GOT3 (cell line): ENCODE data around the gene PTEN.
"Not testable (repeated sequence)": the region's sequence is repeated elsewhere in the genome, so short reads cannot be mapped to it uniquely, and the experiment has no call there.

Source experiments
- DNase-seq: peaks from one replicate; lab custom pipeline; 2025; ENCODE audit warnings: mixed read lengths; lab: John Stamatoyannopoulos, UW

PTEN gene

DNA sequence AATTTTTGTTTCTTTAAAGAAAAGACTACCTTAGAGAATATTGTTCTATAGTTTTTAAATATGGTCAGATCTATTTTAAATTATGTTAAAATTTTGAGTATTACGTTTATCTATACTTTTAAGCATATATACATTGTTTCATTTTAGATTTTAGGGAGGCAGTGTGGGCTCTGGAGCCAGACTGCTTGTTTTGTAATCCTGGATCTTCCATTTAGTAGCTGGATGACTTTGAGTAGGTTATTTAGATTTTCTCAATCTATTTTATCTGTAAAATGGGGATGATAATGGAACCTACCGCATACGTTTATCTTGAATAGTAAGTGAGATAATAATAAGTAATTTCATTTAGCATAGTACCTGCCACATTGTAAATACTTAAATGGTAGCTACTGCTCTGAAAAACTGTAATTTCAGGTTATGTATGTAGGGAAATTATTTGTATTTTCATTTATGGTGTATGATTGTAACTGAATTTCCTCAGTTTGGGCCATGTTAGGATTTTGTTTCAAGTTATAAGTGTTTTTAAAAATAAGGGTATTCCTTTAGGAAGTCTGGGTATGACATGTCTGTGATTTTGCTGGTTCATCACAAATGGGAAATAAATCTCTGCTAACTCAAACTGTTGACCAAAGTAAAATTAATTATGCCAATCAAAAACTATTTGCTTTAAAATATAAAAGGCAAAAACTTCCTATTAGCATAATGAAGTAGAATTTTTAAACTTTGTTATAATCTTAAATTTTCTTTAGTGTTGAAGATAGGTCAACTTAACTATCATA, 6.5 kb downstream of the PTEN start:
- no peak for DNase-seq

- DNase-seq, result no peak
Observed at GRCh38 chr10:87872828-87873227, 9.4 kb downstream of the PTEN start.

- no peak for DNase-seq
Observed at GRCh38 chr10:87873656-87874055, 10.2 kb downstream of the PTEN start.

GRCh38 chr10:87875929-87876571, 12.6 kb downstream of the PTEN start:
- no peak for DNase-seq

DNA sequence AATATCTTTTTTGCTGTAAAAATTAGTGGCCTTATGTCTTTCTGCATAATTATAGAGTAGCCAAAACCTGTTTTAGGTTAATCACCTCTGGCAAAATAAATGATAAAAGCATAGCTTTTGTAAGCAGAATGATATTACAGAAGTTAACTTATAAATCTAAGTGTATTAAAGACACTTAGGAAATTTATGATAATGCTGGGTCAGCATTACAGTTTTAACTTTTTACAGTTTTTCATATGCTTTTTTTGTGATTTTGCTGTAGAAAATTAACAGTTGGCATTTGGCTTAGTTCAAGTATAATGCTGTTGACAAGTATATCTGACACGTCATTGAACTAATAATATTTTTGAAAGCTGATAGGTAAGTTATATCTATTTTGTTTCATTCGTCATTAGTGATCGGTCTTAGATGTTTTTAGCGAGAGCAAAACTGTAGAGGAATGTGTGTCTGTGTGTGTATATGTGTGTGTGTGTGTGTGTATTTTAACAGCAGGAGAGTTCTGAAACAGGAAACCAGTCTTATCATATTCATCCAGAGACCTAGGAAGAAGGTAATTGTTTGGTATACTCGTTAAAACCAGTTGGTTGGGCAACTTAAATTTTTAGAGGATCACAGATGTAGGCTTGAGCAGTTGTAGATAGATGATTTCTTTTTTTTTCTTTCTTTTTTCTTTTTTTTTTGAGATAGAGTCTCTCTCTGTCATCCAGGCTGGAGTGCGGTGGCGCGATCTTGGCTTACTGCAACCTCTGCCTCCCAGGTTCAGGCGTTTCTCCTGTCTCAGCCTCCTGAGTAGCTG, 15.4 kb downstream of the PTEN start:
- no peak for DNase-seq

GRCh38 chr10:87880336-87880735, 16.9 kb downstream of the PTEN start:
- no peak for DNase-seq

- DNase-seq, result not testable (repeated sequence)
Observed at GRCh38 chr10:87881373-87882059, 18.1 kb downstream of the PTEN start.

DNA sequence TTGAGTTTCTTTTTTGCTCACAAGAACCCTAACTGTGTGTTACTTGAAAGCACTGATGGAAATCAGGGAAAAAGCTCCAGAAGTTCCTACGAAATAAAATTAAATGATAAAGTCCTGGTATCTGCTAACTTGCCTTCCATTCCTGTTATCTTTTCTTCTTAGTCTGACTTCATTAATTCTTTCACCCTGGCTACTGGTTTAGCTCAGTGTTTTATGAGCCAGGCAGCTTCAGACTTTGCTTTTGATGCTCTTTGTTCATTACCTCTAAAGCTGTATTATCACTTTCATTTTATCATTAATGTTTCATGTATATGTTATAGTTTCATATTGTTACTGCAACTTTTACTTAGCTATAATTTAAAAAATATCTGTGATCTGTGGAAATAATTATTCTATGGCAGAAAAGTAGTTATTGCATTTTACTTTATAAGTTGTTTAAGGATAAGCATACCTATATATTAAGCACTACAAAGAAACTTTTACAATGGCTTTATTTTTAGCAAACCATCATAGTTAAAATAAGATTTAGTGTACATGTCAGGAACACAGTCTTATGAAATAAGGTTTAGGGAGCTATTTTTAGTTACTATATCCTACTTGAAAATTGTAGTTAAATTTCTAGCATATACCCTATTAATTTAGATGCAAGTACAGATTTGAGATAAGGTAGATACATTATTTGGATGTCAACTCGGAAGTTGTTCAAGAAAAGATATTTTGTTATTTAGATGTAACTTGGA, 19.3 kb downstream of the PTEN start:
- no peak for DNase-seq

GRCh38 chr10:87886635-87887034, 23.2 kb downstream of the PTEN start:
- no peak for DNase-seq

DNA sequence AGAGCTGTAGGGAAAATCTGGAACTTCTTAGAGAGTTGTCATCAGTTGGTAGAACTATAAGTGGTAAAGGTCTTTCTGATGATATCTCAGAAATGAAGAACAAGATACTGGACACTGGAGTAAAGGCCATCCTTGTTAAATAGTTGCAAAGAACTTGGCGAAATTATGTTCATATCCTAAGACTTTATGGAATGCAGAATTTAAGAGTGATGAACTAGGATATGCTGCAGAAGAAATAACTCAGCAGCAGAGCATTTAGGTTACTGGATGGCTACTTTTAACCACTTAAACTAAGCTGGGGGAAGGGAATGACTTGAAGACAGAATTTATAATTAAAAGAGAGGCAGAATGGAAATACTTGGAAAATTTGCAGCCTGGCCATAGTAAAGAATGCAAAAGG, 23.7 kb downstream of the PTEN start:
- no peak for DNase-seq

- no peak for DNase-seq
Observed at GRCh38 chr10:87887548-87888289, 24.3 kb downstream of the PTEN start.

- DNase-seq, result no peak
Observed at GRCh38 chr10:87895430-87895829, 32.0 kb downstream of the PTEN start.

- no peak for DNase-seq
Observed at GRCh38 chr10:87896216-87896615, 32.8 kb downstream of the PTEN start.

- DNase-seq, result not testable (repeated sequence)
Observed at GRCh38 chr10:87897957-87898356, 34.5 kb downstream of the PTEN start.

- not testable (repeated sequence) for DNase-seq
Observed at GRCh38 chr10:87903396-87903795, 40.0 kb downstream of the PTEN start.

DNA sequence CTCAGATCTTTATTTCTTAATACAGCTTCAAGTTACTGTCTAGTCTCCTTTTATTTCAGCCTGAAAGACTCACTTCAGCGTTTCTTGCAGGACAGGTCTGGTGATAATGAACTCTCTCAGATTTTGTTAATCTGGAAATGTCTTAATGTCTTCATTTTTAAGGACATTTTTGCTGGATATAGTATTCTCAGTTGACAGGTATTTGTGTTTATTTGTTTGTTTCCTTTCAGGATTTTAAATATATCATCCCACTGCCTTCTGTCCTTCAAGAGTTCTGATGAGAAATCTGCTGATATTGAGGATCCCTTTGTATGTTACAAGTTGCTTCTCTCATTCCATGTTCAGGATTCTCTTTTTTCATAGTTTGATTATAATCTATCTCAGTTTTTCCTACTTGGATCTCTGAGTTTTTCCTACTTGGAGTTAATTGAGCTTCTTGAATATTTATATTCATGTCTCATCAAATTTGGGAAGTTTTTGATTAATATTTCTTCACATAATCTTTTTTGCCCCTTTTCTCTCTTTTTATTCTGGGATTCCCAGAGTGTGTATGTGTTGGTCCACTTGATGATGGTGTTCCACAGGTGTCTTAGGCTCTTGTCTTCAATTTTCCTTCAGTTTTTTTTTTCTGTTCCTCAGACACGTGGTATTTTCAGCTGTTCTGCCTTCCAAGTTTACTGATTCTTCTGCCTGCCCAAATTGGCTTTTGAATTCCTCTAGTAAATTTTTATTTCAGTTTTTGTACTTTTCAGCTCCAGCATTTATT, 49.9 kb downstream of the PTEN start:
- DNase-seq, result no peak

DNA sequence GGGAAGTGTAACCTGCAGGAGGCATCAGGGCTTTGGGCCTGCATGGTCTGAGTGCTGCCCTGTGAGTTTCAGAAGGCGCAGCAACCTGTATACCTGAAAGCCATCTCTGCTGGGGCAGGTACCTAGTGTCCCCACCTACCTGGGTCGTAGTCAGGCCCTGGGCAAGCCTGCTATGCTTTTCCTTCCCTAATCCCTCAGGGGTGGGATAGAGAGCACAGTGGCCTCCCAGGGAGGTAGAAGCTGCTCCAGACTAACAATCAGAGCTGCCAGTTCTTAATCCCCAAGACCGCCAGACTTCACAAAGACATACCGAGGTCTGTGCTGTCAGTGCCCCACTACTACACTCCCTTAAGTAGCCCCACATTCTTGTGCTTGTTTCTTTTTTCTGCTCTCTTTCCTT, 52.0 kb downstream of the PTEN start:
- DNase-seq, result no peak

DNA sequence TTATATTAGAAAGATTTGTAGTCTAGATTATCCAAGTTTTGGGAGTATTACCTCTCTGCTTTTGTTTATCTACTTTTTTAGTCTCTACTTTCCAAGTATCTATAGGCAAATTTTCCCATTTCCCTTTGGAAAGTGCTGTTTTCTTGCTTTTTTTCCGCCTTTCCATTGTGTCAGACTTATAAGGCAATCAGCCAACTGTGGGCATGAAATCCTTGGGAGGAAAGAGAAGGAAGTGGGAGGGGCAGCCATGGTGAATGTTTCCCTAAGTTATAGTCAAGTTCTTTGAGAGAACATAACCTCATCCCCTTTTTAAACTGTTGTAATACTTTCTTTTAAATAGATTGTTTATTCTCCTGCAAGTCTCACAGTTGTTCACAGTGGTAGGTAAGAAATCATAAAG, 52.6 kb downstream of the PTEN start:
- no peak for DNase-seq

DNA sequence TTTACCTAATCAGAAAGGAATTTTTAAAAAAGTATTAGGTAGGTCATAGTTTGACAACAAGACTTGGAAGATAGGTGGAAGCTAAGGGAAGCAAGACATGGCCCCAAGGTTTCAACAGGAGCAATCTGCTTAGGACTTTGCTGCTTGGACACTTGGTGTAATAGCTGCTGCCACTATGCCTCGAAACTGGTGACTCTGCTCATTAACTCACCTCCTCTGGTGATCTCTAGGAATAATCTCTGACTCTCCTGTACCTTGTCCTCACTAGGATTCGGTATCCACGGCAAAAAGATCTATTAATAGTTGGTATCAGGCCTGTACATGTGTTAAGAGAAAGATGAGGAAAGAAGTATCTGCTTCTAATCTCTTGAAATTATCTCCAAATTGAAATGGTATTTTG, 53.1 kb downstream of the PTEN start:
- no peak for DNase-seq

- DNase-seq, result no peak
Observed at GRCh38 chr10:87918254-87918859, 54.9 kb downstream of the PTEN start.
